Activated CD8-positive, alpha-beta T cell treated with anti-CD3 and anti-CD28 coated beads, Interleukin-2, amount 10 ng/mL, durations not matched to agents 7 days and 5 days (primary cell): ENCODE data around the gene RGP1. TPM values are rescaled to one million over a fixed set of nuclear protein-coding genes. Genes with fewer than 3 reads are reported as not detected.

Source experiments
- ATAC-seq: fragments of 150-1000 bp; cut with Tn5 transposase; one replicate; pipeline ENCODE4 v1.10.0; 2021; ENCODE audit warnings: moderate library complexity
- CTCF ChIA-PET: fragments of 350-600 bp; sonication (Branson Sonifier 250); formaldehyde crosslinking; loops from one replicate; lab custom pipeline; 2021; ENCODE audit warnings: antibody characterized with exemption; lab: Charles Lee
- POLR2A ChIA-PET: fragments of 350-600 bp; sonication (Branson Sonifier 250); formaldehyde crosslinking; loops from one replicate; lab custom pipeline; 2021; ENCODE audit warnings: antibody characterized with exemption; lab: Charles Lee
- DNase-seq: peaks from one replicate; pipeline ENCODE4 v3.0.0-alpha.2; 2020
- H3K27ac Mint-ChIP-seq: one replicate; pipeline ENCODE4 v1.8.0; 2021; ENCODE audit warnings: mild to moderate bottlenecking, mixed read lengths
- H3K27me3 Mint-ChIP-seq: one replicate; pipeline ENCODE4 v1.8.0; 2021; ENCODE audit warnings: low read depth, mixed read lengths
- H3K36me3 Mint-ChIP-seq: one replicate; pipeline ENCODE4 v1.8.0; 2021; ENCODE audit warnings: low read depth, mixed read lengths
- H3K4me1 Mint-ChIP-seq: one replicate; pipeline ENCODE4 v1.8.0; 2021; ENCODE audit warnings: low read depth, mixed read lengths
- H3K4me3 Mint-ChIP-seq: one replicate; pipeline ENCODE4 v1.8.0; 2021; ENCODE audit warnings: mild to moderate bottlenecking, mixed read lengths
- H3K9me3 Mint-ChIP-seq: one replicate; pipeline ENCODE4 v1.8.0; 2022; ENCODE audit warnings: mixed read lengths; ENCODE audit not compliant: insufficient read depth
- total RNA-seq, 2 experiments: library from RNA; stranded (reverse); gene quantifications; one replicate each; pipeline ENCODE4 v1.2.3, GENCODE V29; 2021

RGP1 gene
- total RNA-seq, 2 experiments from 2014 or later, result 22.1 to 22.9 TPM

DNA sequence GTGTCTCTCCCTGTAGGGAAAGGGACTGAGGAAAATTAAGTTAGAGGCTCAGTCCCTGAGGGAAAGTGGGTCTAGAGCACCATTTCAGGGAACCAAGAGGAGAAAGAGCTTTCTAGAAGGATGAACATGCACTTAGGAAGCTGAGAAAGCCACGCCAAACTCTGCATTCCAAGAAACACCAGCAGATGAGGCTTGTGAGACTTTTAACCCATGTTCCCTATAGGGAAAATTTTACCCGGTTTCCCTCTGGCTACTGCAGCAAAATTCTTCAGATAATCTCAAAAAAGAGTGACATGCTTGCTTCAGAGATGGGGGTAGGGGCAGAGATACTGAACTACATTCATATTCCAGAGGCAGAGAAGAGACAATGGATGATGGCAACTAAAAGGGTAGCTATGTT, 25.7 kb upstream of the RGP1 start:
- H3K27ac Mint-ChIP-seq, result peak overlapping the region; percentile 47
- POLR2A ChIA-PET, result interaction anchor here (1.0 kb wide), 1 partner anchor 8 kb away, joined by 3 read pairs; no protein-coding TSS in a partner anchor

DNA sequence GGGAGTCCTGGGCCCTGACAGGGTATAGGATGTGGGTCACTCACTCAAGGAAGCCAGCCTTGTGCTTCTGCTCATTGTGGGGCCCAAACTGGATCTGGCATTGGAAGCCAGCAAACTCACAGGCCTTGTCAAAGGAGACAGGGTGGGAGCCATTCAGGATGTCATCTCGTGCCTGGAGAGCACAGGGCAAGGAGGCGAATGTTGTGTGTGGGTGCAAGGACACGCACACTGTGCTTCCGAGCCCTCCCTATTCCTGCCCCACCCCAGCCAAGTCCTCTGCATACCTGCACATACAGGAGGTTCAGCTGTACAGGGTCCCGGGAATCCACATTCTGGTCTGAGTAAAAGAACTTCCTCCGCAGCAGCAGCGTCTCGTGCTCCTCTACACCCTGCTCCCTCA, 25.2 kb upstream of the RGP1 start:
- H3K9me3 Mint-ChIP-seq, result no peaks in the 10 kb centered on the region
- POLR2A ChIA-PET, result interaction anchor here (1.0 kb wide), 1 partner anchor 9 kb away, joined by 3 read pairs; no protein-coding TSS in a partner anchor
- DNase-seq (no peak), ATAC-seq (no peak)
- H3K4me1 Mint-ChIP-seq, result no peaks in the 10 kb centered on the region
- H3K27me3 Mint-ChIP-seq, result no peaks in the 10 kb centered on the region
- no peak overlapping the region for H3K4me3 Mint-ChIP-seq
- H3K36me3 Mint-ChIP-seq, result peaks cover 70% of the 10 kb centered on the region
- no peak overlapping the region for H3K27ac Mint-ChIP-seq
- CTCF ChIA-PET, result interaction anchor here (23.9 kb wide), 1 partner anchor 28 kb away, joined by 209 read pairs; no protein-coding TSS in a partner anchor

More for the DNA sequence above, 25.7 kb upstream of the RGP1 start:
- Mint-ChIP-seq H3K27me3 (no peaks in the 10 kb centered on the region), H3K4me1 (no peaks in the 10 kb centered on the region), H3K9me3 (no peaks in the 10 kb centered on the region), H3K4me3 (no peak overlapping the region), H3K36me3 (peaks cover 72% of the 10 kb centered on the region)
- CTCF ChIA-PET, result interaction anchor here (23.9 kb wide), 1 partner anchor 27 kb away, joined by 209 read pairs; no protein-coding TSS in a partner anchor
- no peak for ATAC-seq
- no peak for DNase-seq

DNA sequence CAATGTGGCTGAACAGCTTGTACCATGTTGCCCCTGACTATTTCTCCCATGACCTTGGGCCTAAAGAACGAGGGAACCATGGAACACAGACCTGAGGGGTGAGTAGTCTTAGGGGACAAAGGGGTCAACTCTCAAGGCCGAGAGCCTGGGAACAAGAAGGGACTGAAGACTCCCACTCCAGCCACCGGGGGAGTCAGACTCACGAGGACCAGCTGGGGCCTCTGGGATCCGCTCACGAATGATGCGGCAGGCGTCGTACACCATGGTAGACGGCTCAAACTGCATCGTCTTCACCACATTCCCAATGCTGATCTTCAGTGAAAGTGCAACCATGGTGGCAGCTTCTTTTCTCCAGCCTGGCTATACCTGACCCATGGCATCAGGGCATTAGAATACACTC, 23.7 kb upstream of the RGP1 start:
- CTCF ChIA-PET, result interaction anchor here (4.4 to 23.9 kb wide), 4 partner anchors 21 to 107 kb away, joined by 30 to 209 read pairs (median 90); partner anchors contain the start of genes CD72, GBA2, MSMP and RGP1
- Mint-ChIP-seq H3K4me1 (no peaks in the 10 kb centered on the region), H3K27ac (no peak overlapping the region), H3K36me3 (peaks cover 55% of the 10 kb centered on the region), H3K27me3 (no peaks in the 10 kb centered on the region), H3K4me3 (no peak overlapping the region), H3K9me3 (no peaks in the 10 kb centered on the region)
- POLR2A ChIA-PET, result interaction anchor here (0.6 kb wide), 1 partner anchor 13 kb away, joined by 4 read pairs; no protein-coding TSS in a partner anchor
- DNase-seq (no peak), ATAC-seq (no peak)

DNA sequence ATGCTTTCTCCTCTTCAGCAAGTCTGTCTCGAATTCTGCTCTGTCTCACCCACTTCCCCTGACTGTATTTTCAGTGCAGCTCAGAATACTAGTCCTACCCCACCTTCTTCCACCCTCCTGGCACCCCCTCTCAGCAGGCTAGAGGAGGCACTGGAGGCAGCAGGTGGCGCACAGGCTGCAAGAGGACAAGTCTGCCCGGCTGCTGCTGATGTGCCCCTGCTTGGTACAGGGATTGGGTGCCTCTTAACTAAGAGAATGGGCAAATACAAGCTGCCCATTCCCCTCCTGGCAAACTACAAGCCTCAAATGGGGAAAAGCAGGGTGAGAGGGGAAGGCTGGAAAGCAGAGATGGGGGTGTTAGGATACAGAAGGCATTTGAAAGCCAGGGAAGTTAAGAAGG, 22.2 kb upstream of the RGP1 start:
- Mint-ChIP-seq H3K36me3 (peaks cover 45% of the 10 kb centered on the region), H3K4me1 (peaks cover 4% of the 10 kb centered on the region), H3K9me3 (no peaks in the 10 kb centered on the region), H3K4me3 (no peak overlapping the region), H3K27me3 (no peaks in the 10 kb centered on the region), H3K27ac (peak overlapping the region; percentile 82)
- peak; percentile 16 for ATAC-seq
- ChIA-PET CTCF (interaction anchor here (0.8 to 23.9 kb wide), 23 partner anchors 8 to 464 kb away, joined by 3 to 209 read pairs (median 6); partner anchors contain the start of genes ARHGEF39, CCDC107, CD72 and CLTA), POLR2A (interaction anchor here (1.3 to 1.6 kb wide), 2 partner anchors 12 to 79 kb away, joined by 6 to 9 read pairs; no protein-coding TSS in a partner anchor)
- peak; percentile 69 for DNase-seq

DNA sequence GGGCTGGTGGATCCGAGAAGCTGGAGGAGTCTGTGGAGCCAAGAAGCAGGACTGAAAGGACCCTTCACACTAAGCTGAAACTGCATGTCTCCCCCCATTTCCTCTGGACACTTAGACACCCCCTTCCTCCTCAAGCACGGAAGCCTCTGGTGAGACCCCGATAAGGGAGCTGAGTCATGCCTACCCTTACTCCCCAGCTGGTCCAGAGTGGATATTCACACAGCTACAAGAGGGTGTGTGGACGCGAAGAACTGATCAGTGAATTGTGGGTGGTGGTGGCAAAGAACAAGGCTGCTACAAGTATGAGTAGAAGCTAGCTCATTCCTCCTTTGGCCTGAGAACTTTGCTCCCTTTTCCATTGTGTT, 21.4 kb upstream of the RGP1 start:
- Mint-ChIP-seq H3K9me3 (no peaks in the 10 kb centered on the region), H3K4me1 (peaks cover 4% of the 10 kb centered on the region), H3K27ac (no peak overlapping the region), H3K36me3 (peaks cover 38% of the 10 kb centered on the region), H3K4me3 (no peak overlapping the region), H3K27me3 (no peaks in the 10 kb centered on the region)
- ATAC-seq (no peak), DNase-seq (no peak)
- ChIA-PET POLR2A (interaction anchor here (0.9 to 1.6 kb wide), 6 partner anchors 28 to 739 kb away, joined by 3 to 9 read pairs (median 5); partner anchors contain the start of genes ARHGEF39 and CCDC107), CTCF (interaction anchor here (0.8 to 23.9 kb wide), 23 partner anchors 9 to 124 kb away, joined by 3 to 209 read pairs (median 6); partner anchors contain the start of genes ARHGEF39, CCDC107, CD72 and GBA2)

DNA sequence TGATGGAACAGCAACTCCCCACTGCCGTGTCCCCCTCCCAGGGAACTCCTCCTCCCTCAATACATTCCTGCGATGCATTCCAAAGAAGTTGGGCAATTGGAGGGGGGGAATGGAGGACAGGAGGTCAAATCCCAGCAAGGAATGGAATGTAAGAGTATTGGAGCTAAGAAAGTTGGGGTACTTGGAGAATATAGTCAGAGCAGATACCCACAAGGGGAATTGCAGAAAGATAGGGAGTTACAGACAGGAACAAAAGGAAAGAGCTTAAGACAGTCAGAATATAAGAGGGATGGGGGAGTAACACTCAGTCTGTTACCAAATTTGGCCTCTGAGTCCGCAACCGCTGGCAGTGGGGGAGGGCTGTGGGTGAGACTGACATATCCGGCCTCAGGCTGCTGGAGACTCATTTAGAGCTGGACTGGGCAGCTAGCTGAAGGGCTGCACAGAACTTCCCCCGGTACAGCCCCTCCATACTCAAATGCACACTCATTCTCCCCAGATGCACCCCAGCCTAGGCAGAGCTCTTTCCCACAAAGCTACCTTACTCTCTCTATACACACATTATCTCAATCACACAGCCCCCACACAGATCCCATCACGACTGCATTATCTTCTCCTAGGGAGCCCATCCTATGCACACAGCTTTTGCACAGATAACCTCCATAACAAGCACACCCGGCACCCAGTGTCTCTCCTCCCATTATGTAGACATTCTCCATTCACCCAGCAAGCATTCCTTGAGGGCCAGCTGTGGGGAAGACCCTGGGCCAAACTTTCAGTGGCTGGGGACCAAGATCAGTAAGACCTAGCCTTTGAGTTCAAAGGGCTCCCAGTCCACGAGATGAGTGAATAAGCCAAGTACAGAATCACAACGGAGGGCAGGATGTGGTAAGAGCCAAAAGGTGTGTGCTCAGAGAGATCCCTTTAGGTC, 20.8 kb upstream of the RGP1 start:
- Mint-ChIP-seq H3K4me3 (no peak overlapping the region), H3K27me3 (no peaks in the 10 kb centered on the region), H3K9me3 (no peaks in the 10 kb centered on the region), H3K4me1 (peaks cover 8% of the 10 kb centered on the region), H3K27ac (no peak overlapping the region), H3K36me3 (peaks cover 32% of the 10 kb centered on the region)
- DNase-seq (peak; percentile 71), ATAC-seq (peak; percentile 10)
- ChIA-PET POLR2A (interaction anchor here (0.5 to 1.6 kb wide), 10 partner anchors 9 to 740 kb away, joined by 3 to 9 read pairs (median 3); partner anchors contain the start of genes ARHGEF39, CCDC107 and TESK1), CTCF (interaction anchor here (0.7 to 23.9 kb wide), 27 partner anchors 10 to 237 kb away, joined by 3 to 209 read pairs (median 6); partner anchors contain the start of genes ARHGEF39, CCDC107, CD72 and GBA2)

DNA sequence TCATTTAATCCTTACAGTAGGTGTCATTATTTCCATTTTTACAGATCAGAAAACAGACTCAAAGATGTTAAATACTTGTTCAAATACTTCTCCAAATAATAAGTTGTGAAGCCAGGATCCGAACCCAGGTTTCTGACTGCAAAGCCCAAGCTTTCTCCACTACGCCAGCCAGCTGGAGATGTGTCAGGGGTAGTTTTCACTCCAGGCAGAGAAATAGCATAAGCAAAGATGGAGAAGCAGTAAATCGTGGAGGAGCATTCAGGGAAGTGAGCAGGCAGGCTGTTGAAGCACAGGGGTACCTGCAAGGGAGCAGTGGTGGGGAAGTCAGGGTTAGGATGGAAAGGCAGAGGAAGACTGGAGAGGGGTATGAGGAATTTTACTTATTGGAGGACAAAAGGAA, 20.0 kb upstream of the RGP1 start:
- H3K4me3 Mint-ChIP-seq, result no peak overlapping the region
- no peak for DNase-seq
- ChIA-PET POLR2A (interaction anchor here (0.7 kb wide), 1 partner anchor 110 kb away, joined by 3 read pairs; no protein-coding TSS in a partner anchor), CTCF (interaction anchor here (0.7 to 23.9 kb wide), 20 partner anchors 9 to 236 kb away, joined by 3 to 209 read pairs (median 9); partner anchors contain the start of genes ARHGEF39, CCDC107, CD72 and GBA2)
- H3K4me1 Mint-ChIP-seq, result peaks cover 15% of the 10 kb centered on the region
- no peaks in the 10 kb centered on the region for H3K27me3 Mint-ChIP-seq
- no peak for ATAC-seq
- H3K9me3 Mint-ChIP-seq, result no peaks in the 10 kb centered on the region
- H3K27ac Mint-ChIP-seq, result no peak overlapping the region
- peaks cover 25% of the 10 kb centered on the region for H3K36me3 Mint-ChIP-seq

DNA sequence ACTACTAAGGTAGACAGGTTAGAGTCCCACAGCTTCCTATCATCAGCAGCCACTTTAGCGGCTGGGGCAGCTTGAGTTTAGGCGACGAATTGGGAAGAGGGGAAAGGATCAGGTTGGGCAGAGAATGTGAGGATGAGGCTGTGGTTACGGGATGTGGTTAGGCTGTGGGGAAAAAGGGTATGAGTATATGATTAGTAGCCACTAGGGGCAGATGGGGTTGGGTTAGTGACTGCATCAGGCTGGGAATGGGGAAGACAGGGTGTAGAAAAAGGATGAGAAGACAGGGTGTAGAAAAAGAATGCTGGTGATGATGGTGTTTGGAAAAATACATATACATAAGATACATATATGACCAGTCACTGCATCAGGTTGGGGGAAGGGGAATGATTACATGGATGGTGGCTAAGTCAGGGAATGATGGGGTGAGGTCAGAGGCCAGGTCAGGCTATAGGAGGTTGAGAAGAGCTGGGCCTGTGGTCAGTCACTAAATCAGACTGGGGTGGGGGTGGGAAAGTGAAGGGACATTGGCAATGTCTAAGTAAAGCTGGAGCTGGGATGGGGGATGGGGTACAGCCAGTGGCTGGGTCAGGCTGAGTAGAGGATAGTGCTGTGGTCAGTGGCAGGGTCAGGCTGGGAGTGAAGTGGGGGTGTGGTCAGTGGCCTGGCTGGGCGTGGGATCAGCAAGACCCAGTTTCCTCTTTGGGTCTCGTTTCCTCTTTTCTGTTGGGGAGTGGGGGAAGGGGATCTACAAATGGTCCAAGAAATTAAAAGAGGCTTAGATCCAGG, 19.2 kb upstream of the RGP1 start:
- ChIA-PET CTCF (interaction anchor here (0.8 to 23.9 kb wide), 24 partner anchors 10 to 679 kb away, joined by 3 to 209 read pairs (median 8); partner anchors contain the start of genes ARHGEF39, CCDC107, CD72 and GBA2), POLR2A (interaction anchor here (1.5 to 4.7 kb wide), 4 partner anchors 19 to 125 kb away, joined by 3 to 37 read pairs (median 17); partner anchors contain the start of genes GBA2 and RGP1)
- ATAC-seq (no peak), DNase-seq (peak; percentile 61)
- Mint-ChIP-seq H3K27me3 (no peaks in the 10 kb centered on the region), H3K4me3 (no peak overlapping the region), H3K36me3 (peaks cover 19% of the 10 kb centered on the region), H3K27ac (no peak overlapping the region), H3K4me1 (peaks cover 15% of the 10 kb centered on the region), H3K9me3 (no peaks in the 10 kb centered on the region)

DNA sequence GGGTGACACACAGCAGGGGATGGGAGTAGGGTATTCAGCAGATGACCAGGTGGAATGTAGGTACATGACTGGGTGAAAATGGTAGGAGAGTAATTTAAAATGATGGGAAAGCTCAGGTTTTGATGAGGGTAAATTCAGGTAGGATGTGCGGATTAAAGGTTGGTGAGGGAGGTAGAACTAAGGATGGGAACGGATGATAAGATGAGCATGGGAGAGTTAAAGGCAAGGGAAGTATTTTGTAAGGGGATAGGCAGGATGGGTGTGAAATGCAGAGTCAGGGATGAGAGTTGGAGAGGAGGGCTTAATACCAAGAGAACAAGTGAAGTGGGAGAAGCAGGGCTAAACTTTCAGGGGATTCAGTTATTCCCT, 18.6 kb upstream of the RGP1 start:
- Mint-ChIP-seq H3K9me3 (no peaks in the 10 kb centered on the region), H3K27me3 (no peaks in the 10 kb centered on the region), H3K36me3 (peaks cover 20% of the 10 kb centered on the region), H3K4me1 (peaks cover 15% of the 10 kb centered on the region), H3K27ac (no peak overlapping the region), H3K4me3 (no peak overlapping the region)
- ChIA-PET POLR2A (interaction anchor here (1.5 to 4.7 kb wide), 4 partner anchors 18 to 126 kb away, joined by 3 to 37 read pairs (median 17); partner anchors contain the start of genes GBA2 and RGP1), CTCF (interaction anchor here (0.8 to 23.9 kb wide), 15 partner anchors 9 to 679 kb away, joined by 3 to 209 read pairs (median 9); partner anchors contain the start of genes ARHGEF39, CCDC107, GBA2 and HINT2)
- ATAC-seq (no peak), DNase-seq (no peak)

DNA sequence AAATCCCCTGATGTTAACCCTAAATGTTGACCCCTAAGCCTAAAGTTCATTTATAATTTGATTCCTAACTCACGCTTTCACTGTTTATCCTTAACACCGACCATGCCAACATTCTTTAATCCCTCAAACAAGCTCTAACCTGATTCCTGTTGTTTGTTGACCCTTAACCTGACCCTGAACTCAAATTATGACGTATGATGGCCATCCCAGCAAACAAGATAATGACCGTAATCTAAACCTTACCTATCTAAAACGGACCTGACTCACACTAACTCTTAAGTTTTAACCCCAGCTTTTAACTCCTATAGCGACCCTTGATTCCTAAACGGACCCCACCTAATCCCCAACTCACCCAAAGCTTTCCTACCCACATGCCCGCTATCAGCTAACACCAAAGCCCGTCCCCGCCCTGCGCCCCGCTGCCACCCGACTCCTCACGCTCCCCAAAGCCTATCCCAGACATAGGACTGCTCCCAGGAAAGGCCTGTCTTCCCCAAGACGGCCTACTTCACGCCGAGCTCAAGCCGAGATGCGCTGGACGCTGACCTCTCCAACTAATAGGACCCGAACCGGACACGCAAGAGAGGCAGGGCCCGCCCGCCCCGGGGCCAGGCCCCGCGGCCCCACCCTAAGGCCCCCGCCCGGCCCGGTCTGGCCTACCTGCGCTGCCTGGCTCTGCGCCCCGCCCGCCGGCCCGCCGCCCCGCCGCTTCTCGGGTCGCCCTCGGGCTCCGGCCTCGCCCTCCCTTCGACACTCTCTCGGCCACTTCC, 17.5 kb upstream of the RGP1 start:
- peaks cover 23% of the 10 kb centered on the region for H3K4me1 Mint-ChIP-seq
- no peaks in the 10 kb centered on the region for H3K9me3 Mint-ChIP-seq
- ChIA-PET CTCF (interaction anchor here (0.7 to 23.9 kb wide), 23 partner anchors 8 to 178 kb away, joined by 3 to 209 read pairs (median 6); partner anchors contain the start of genes CCDC107, GBA2, HINT2 and MSMP), POLR2A (interaction anchor here (0.6 to 4.7 kb wide), 17 partner anchors 11 to 616 kb away, joined by 3 to 37 read pairs (median 4); partner anchors contain the start of genes ATOSB, CCDC107, GBA2 and GNE)
- DNase-seq (peak; percentile 52), ATAC-seq (peak; percentile 1)
- H3K27me3 Mint-ChIP-seq, result no peaks in the 10 kb centered on the region
- H3K27ac Mint-ChIP-seq, result peak overlapping the region; percentile 89
- peaks cover 27% of the 10 kb centered on the region for H3K36me3 Mint-ChIP-seq
- H3K4me3 Mint-ChIP-seq, result no peak overlapping the region
